Measurements from ENCODE around the gene FLT4.

The FLT4 gene

GRCh38 chr5:180624587-180624986 is 24.8 kb downstream of the FLT4 start:
- Histone ChIP-seq H3K4me2 (ENCODE audit: low read length) (no peak overlapping the region), H2AFZ (ENCODE audit: low read length) (no peak overlapping the region), H3K9me3 (ENCODE audit: low read length) (no peaks in the 10 kb centered on the region), H3K9me2 (ENCODE audit: low read depth, low read length) (no peaks in the 10 kb centered on the region), H3K4me3 (ENCODE audit: low read depth, low read length, poor library complexity, severe bottlenecking) (no peak overlapping the region), H3K36me3 (ENCODE audit: insufficient read depth, low read length) (no peaks in the 10 kb centered on the region), H4K20me1 (ENCODE audit: insufficient read depth, low read length) (no peaks in the 10 kb centered on the region), H3K9ac (ENCODE audit: low read length) (no peak overlapping the region), H3F3A (ENCODE audit: insufficient read depth, low read length) (no peaks in the 10 kb centered on the region), H3K27ac (ENCODE audit: low read depth, low read length, poor library complexity, severe bottlenecking) (no peak overlapping the region), H3K4me1 (ENCODE audit: insufficient read depth, low read length, severe bottlenecking) (no peaks in the 10 kb centered on the region), H3K79me2 (ENCODE audit: insufficient read depth, low read length) (no peaks in the 10 kb centered on the region), H3K27me3 (ENCODE audit: insufficient read depth, low read length) (no peaks in the 10 kb centered on the region)
- TF ChIP-seq EZH2 (IDR thresholded peaks at IDR 0.05; ENCODE audit: borderline replicate concordance, low read length), result no peak
- TF ChIP-seq, protein P1, sequence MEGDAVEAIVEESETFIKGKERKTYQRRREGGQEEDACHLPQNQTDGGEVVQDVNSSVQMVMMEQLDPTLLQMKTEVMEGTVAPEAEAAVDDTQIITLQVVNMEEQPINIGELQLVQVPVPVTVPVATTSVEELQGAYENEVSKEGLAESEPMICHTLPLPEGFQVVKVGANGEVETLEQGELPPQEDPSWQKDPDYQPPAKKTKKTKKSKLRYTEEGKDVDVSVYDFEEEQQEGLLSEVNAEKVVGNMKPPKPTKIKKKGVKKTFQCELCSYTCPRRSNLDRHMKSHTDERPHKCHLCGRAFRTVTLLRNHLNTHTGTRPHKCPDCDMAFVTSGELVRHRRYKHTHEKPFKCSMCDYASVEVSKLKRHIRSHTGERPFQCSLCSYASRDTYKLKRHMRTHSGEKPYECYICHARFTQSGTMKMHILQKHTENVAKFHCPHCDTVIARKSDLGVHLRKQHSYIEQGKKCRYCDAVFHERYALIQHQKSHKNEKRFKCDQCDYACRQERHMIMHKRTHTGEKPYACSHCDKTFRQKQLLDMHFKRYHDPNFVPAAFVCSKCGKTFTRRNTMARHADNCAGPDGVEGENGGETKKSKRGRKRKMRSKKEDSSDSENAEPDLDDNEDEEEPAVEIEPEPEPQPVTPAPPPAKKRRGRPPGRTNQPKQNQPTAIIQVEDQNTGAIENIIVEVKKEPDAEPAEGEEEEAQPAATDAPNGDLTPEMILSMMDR (IDR thresholded peaks at IDR 0.05; ENCODE audit: low read length), result no peak

DNA sequence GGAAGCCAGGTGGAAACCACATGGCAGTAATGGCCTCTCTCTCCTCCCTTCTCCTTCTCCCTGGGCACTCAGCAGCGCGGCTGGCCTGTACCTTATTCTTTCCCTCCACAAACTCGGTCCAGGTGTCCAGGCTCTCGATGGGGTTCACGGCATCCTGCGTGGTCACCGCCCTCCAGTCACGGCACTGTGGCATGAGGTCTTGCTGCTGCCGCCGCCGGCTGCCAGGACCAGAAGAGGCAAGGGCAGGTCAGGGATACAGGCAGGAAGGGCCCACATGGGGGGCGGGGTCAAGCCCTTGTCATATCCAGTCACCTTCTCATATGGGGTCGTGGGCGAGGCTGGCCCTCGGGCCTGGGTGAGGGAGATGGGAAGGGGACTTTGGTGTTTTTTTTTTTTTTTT is 25.6 kb downstream of the FLT4 start:
- H3K79me2 ChIP-seq (ENCODE audit: insufficient read depth, low read length), result no peaks in the 10 kb centered on the region
- no peaks in the 10 kb centered on the region for H3K9me3 ChIP-seq (ENCODE audit: low read length)
- no peak overlapping the region for H3K9ac ChIP-seq (ENCODE audit: low read length)
- no peaks in the 10 kb centered on the region for H3F3A ChIP-seq (ENCODE audit: insufficient read depth, low read length)
- no peak overlapping the region for H2AFZ ChIP-seq (ENCODE audit: low read length)
- no peak overlapping the region for H3K27ac ChIP-seq (ENCODE audit: low read depth, low read length, poor library complexity, severe bottlenecking)
- no peaks in the 10 kb centered on the region for H3K27me3 ChIP-seq (ENCODE audit: insufficient read depth, low read length)
- no peaks in the 10 kb centered on the region for H3K4me1 ChIP-seq (ENCODE audit: insufficient read depth, low read length, severe bottlenecking)
- no peak overlapping the region for H3K4me2 ChIP-seq (ENCODE audit: low read length)
- H3K36me3 ChIP-seq (ENCODE audit: insufficient read depth, low read length), result no peaks in the 10 kb centered on the region
- TF ChIP-seq, protein P1 (IDR thresholded peaks at IDR 0.05; ENCODE audit: low read length), result no peak
- no peak for TF ChIP-seq EZH2 (IDR thresholded peaks at IDR 0.05; ENCODE audit: borderline replicate concordance, low read length)
- no peaks in the 10 kb centered on the region for H3K9me2 ChIP-seq (ENCODE audit: low read depth, low read length)
- H4K20me1 ChIP-seq (ENCODE audit: insufficient read depth, low read length), result no peaks in the 10 kb centered on the region
- H3K4me3 ChIP-seq (ENCODE audit: low read depth, low read length, poor library complexity, severe bottlenecking), result no peak overlapping the region

DNA sequence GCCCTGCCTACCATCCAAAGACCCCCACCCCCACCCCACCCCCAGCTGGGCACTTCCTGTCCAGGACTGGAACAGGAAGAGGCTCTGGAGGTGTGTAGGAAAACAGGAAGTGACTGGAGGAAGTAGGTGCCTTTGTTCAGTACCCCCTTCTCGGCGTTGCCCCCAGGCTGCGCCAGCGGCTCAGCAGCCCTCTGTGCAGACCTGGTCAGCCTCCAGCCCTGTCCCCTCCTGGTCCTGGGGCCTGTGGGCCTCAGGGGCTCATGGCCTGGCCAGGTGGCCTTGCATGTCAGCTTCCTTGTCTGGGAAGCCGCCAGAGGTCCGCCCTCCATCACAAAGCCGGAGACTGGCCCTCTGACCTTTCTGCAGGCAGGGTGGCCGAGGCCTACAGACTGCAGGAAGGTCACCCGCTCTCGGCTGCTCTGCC is 26.0 kb downstream of the FLT4 start:
- H3K4me2 ChIP-seq (ENCODE audit: low read length), result no peak overlapping the region
- no peak overlapping the region for H3K9ac ChIP-seq (ENCODE audit: low read length)
- H3K79me2 ChIP-seq (ENCODE audit: insufficient read depth, low read length), result no peaks in the 10 kb centered on the region
- H3K4me3 ChIP-seq (ENCODE audit: low read depth, low read length, poor library complexity, severe bottlenecking), result no peak overlapping the region
- no peaks in the 10 kb centered on the region for H3F3A ChIP-seq (ENCODE audit: insufficient read depth, low read length)
- no peaks in the 10 kb centered on the region for H4K20me1 ChIP-seq (ENCODE audit: insufficient read depth, low read length)
- H3K27me3 ChIP-seq (ENCODE audit: insufficient read depth, low read length), result no peaks in the 10 kb centered on the region
- H3K27ac ChIP-seq (ENCODE audit: low read depth, low read length, poor library complexity, severe bottlenecking), result no peak overlapping the region
- H3K9me2 ChIP-seq (ENCODE audit: low read depth, low read length), result no peaks in the 10 kb centered on the region
- no peak overlapping the region for H2AFZ ChIP-seq (ENCODE audit: low read length)
- no peaks in the 10 kb centered on the region for H3K9me3 ChIP-seq (ENCODE audit: low read length)
- TF ChIP-seq EZH2 (IDR thresholded peaks at IDR 0.05; ENCODE audit: borderline replicate concordance, low read length), result no peak
- TF ChIP-seq, protein P1 (IDR thresholded peaks at IDR 0.05; ENCODE audit: low read length), result no peak
- no peaks in the 10 kb centered on the region for H3K4me1 ChIP-seq (ENCODE audit: insufficient read depth, low read length, severe bottlenecking)
- no peaks in the 10 kb centered on the region for H3K36me3 ChIP-seq (ENCODE audit: insufficient read depth, low read length)
